CD4-positive, alpha-beta T cell treated with Interleukin-15 for 1 hour (primary cell): ENCODE results near the gene PADI3.

Experiments used
- DNase-seq: peaks from one replicate; pipeline ENCODE4 v3.0.0-alpha.2; 2020

PADI3 gene

GRCh38 chr1:17248781-17249180, at the start of gene PADI3:
Gene PADI3 (plus strand): TSS chr1:17249098. CDS start chr1:17249138, 40 bp downstream.
- DNase-seq, result no peak

GRCh38 chr1:17199267-17200044, 49.4 kb upstream of the PADI3 start:
- no peak for DNase-seq

GRCh38 chr1:17200246-17200645, 48.7 kb upstream of the PADI3 start:
- no peak for DNase-seq

GRCh38 chr1:17200756-17201155, 48.1 kb upstream of the PADI3 start:
- no peak for DNase-seq

- no peak for DNase-seq
Observed at GRCh38 chr1:17201201-17202021, 47.5 kb upstream of the PADI3 start.

- no peak for DNase-seq
Observed at GRCh38 chr1:17204546-17205440, 44.1 kb upstream of the PADI3 start, which contains the start of gene PADI1. Gene PADI1 (plus strand): TSS chr1:17205128. CDS start chr1:17205218, 90 bp downstream.

GRCh38 chr1:17205652-17206051, 43.2 kb upstream of the PADI3 start:
- no peak for DNase-seq

GRCh38 chr1:17206196-17206595, 42.7 kb upstream of the PADI3 start:
- DNase-seq, result no peak

GRCh38 chr1:17207046-17207445, 41.9 kb upstream of the PADI3 start:
- peak; percentile 65 for DNase-seq

- peak; percentile 21 for DNase-seq
Observed at GRCh38 chr1:17207540-17207939, 41.4 kb upstream of the PADI3 start.

GRCh38 chr1:17207966-17208418, 40.9 kb upstream of the PADI3 start:
- DNase-seq, result peak; percentile 71

GRCh38 chr1:17208546-17208945, 40.4 kb upstream of the PADI3 start:
- DNase-seq, result no peak

GRCh38 chr1:17209430-17209829, 39.5 kb upstream of the PADI3 start:
- no peak for DNase-seq

GRCh38 chr1:17210176-17210575, 38.7 kb upstream of the PADI3 start:
- DNase-seq, result no peak

GRCh38 chr1:17211377-17211776, 37.5 kb upstream of the PADI3 start:
- no peak for DNase-seq

GRCh38 chr1:17212009-17212408, 36.9 kb upstream of the PADI3 start:
- DNase-seq, result no peak

GRCh38 chr1:17212487-17213121, 36.3 kb upstream of the PADI3 start:
- peak; percentile 74 for DNase-seq

- DNase-seq, result no peak
Observed at GRCh38 chr1:17213148-17213781, 35.6 kb upstream of the PADI3 start.

GRCh38 chr1:17213782-17214148, 35.1 kb upstream of the PADI3 start:
- no peak for DNase-seq

- DNase-seq, result no peak
Observed at GRCh38 chr1:17214876-17215544, 33.9 kb upstream of the PADI3 start.

GRCh38 chr1:17215545-17215890, 33.4 kb upstream of the PADI3 start:
- no peak for DNase-seq
